Naive thymus-derived CD4-positive, alpha-beta T cell (primary cell): ENCODE results near the gene CRISP2. TPM values are rescaled to one million over a fixed set of nuclear protein-coding genes. Genes with fewer than 3 reads are reported as not detected.
"Not testable (repeated sequence)": the region's sequence is repeated elsewhere in the genome, so short reads cannot be mapped to it uniquely, and the experiment has no call there.

Experiments
- ATAC-seq: fragments of 150-1000 bp; cut with Tn5 transposase; 2 replicates; pipeline ENCODE4 v1.10.0; 2021; ENCODE audit warnings: mild to moderate bottlenecking, moderate library complexity
- CTCF ChIA-PET: fragments of 350-600 bp; sonication (Branson Sonifier 250); formaldehyde crosslinking; loops from one replicate; lab custom pipeline; 2021; ENCODE audit warnings: antibody characterized with exemption; lab: Charles Lee
- POLR2A ChIA-PET: fragments of 350-600 bp; sonication (Branson Sonifier 250); formaldehyde crosslinking; loops from one replicate; lab custom pipeline; 2021; ENCODE audit warnings: antibody characterized with exemption, inconsistent platforms; lab: Charles Lee
- DNase-seq, 9 donors: peaks; one replicate each; pipeline versions ENCODE4 v3.0.0 to v3.0.0-alpha.2; 2020 to 2022; ENCODE audit warnings: mixed read lengths in 1 of 9
- H3K27ac ChIP-seq: one replicate; pipeline ENCODE4 v1.7.0; 2013; ENCODE audit warnings: mild to moderate bottlenecking, low read depth, low read length, moderate library complexity
- H3K27me3 ChIP-seq, 2 donors: one replicate each; pipeline ENCODE4 v1.7.0; 2013; ENCODE audit warnings: low read length in 2 of 2, mild to moderate bottlenecking in 2 of 2, moderate library complexity in 2 of 2; ENCODE audit not compliant: control insufficient read depth in 2 of 2, insufficient read depth in 2 of 2
- H3K36me3 ChIP-seq, 3 experiments: 1 replicate in 2 of 3; 2 replicates in 1 of 3; pipeline ENCODE4 v1.7.0; 2013; ENCODE audit warnings: low read length in 3 of 3, mild to moderate bottlenecking in 3 of 3, moderate library complexity in 1 of 3; ENCODE audit not compliant: insufficient read depth in 3 of 3, control insufficient read depth in 2 of 3
- H3K4me1 ChIP-seq, 2 donors: one replicate each; pipeline ENCODE4 v1.7.0; 2013; ENCODE audit warnings: low read length in 2 of 2, mild to moderate bottlenecking in 2 of 2, moderate library complexity in 1 of 2; ENCODE audit not compliant: control insufficient read depth in 2 of 2, insufficient read depth in 2 of 2
- H3K4me3 ChIP-seq: 2 replicates; pipeline ENCODE4 v1.7.0; 2013; ENCODE audit warnings: mild to moderate bottlenecking, low read length
- H3K9me3 ChIP-seq, 3 experiments: 1 replicate in 2 of 3; 2 replicates in 1 of 3; pipeline ENCODE4 v1.7.0; 2013; ENCODE audit warnings: low read length in 3 of 3; ENCODE audit not compliant: control insufficient read depth in 2 of 3
- H3K27ac Mint-ChIP-seq, 9 donors: one replicate each; pipeline ENCODE4 v1.8.0; 2020 to 2022; ENCODE audit warnings: mixed read lengths in 9 of 9, mild to moderate bottlenecking in 8 of 9, moderate library complexity in 5 of 9, inconsistent platforms in 2 of 9
- H3K27me3 Mint-ChIP-seq, 5 donors: one replicate each; pipeline ENCODE4 v1.8.0; 2021 to 2022; ENCODE audit warnings: mixed read lengths in 5 of 5, mild to moderate bottlenecking in 1 of 5
- H3K36me3 Mint-ChIP-seq, 5 donors: one replicate each; pipeline ENCODE4 v1.8.0; 2020 to 2022; ENCODE audit warnings: mixed read lengths in 5 of 5, mild to moderate bottlenecking in 3 of 5, inconsistent platforms in 1 of 5
- H3K4me1 Mint-ChIP-seq, 7 donors: one replicate each; pipeline ENCODE4 v1.8.0; 2020 to 2022; ENCODE audit warnings: mixed read lengths in 7 of 7, mild to moderate bottlenecking in 3 of 7, inconsistent platforms in 1 of 7
- H3K4me3 Mint-ChIP-seq, 10 donors: one replicate each; pipeline ENCODE4 v1.8.0; 2020 to 2022; ENCODE audit warnings: mild to moderate bottlenecking in 10 of 10, mixed read lengths in 10 of 10, moderate library complexity in 6 of 10, inconsistent platforms in 2 of 10
- H3K9me3 Mint-ChIP-seq, 11 donors: one replicate each; pipeline ENCODE4 v1.8.0; 2020 to 2022; ENCODE audit warnings: mixed read lengths in 11 of 11, mild to moderate bottlenecking in 4 of 11, inconsistent platforms in 1 of 11, moderate library complexity in 1 of 11
- intact Hi-C, 2 donors: fragments of 100-400 bp; cut with micrococcal nuclease; formaldehyde crosslinking; loops; one replicate each; pipeline ENCODE4 v1.15.1; 2023
- polyA plus RNA-seq, 2 donors: library from polyadenylated mRNA; unstranded; fragments of 300-500 nt; fragmentation: Illumina TruSeq; gene quantifications; one replicate each; pipeline ENCODE4 v1.2.3, GENCODE V29; 2021
- total RNA-seq, 6 experiments: library from RNA in 5 of 6; stranded (reverse) in 5 of 6; gene quantifications; 1 replicate in 5 of 6; 2 replicates in 1 of 6; pipeline ENCODE4 v1.2.3 and lab custom pipeline; 2021 to 2026

The CRISP2 gene
- total and polyA plus RNA-seq, 7 experiments from 2014 or later, result not detected

GRCh38 chr6:49676671-49677281 lies 36.6 kb downstream of the CRISP2 start:
- Mint-ChIP-seq H3K27me3 (no peaks in the 10 kb centered on the region), H3K9me3 (peaks cover 0 to 13% (median 3%) of the 10 kb centered on the region in 11 donors), H3K27ac (no peak overlapping the region), H3K36me3 (no peaks in the 10 kb centered on the region), H3K4me3 (no peak overlapping the region), H3K4me1 (no peaks in the 10 kb centered on the region)
- H3K36me3 ChIP-seq, result no peaks in the 10 kb centered on the region
- H3K4me3 ChIP-seq, result no peak overlapping the region
- ATAC-seq, result no peak
- H3K4me1 ChIP-seq, result no peaks in the 10 kb centered on the region
- DNase-seq, result no peak
- H3K27ac ChIP-seq, result no peak overlapping the region
- CTCF ChIA-PET, result no interaction called here
- no peaks in the 10 kb centered on the region for H3K9me3 ChIP-seq
- no peaks in the 10 kb centered on the region for H3K27me3 ChIP-seq
- intact Hi-C loops, result no loop called here
- POLR2A ChIA-PET, result no interaction called here

- POLR2A ChIA-PET, result no interaction called here
- DNase-seq, result no peak
- no peaks in the 10 kb centered on the region for H3K27me3 ChIP-seq
- no peaks in the 10 kb centered on the region for H3K9me3 ChIP-seq
- H3K4me3 ChIP-seq, result no peak overlapping the region
- Mint-ChIP-seq H3K4me1 (no peaks in the 10 kb centered on the region), H3K4me3 (no peak overlapping the region), H3K27me3 (no peaks in the 10 kb centered on the region), H3K36me3 (no peaks in the 10 kb centered on the region), H3K27ac (no peak overlapping the region), H3K9me3 (peaks cover 0 to 13% (median 6%) of the 10 kb centered on the region in 11 donors)
- H3K27ac ChIP-seq, result no peak overlapping the region
- no peaks in the 10 kb centered on the region for H3K36me3 ChIP-seq
- no peaks in the 10 kb centered on the region for H3K4me1 ChIP-seq
- intact Hi-C loops, result no loop called here
- CTCF ChIA-PET, result no interaction called here
- ATAC-seq, result no peak
Measured at GRCh38 chr6:49675816-49676215, 37.5 kb downstream of the CRISP2 start.

- H3K36me3 ChIP-seq, result no peaks in the 10 kb centered on the region
- ChIA-PET CTCF (no interaction called here), POLR2A (no interaction called here)
- H3K4me1 ChIP-seq, result no peaks in the 10 kb centered on the region
- ATAC-seq (no peak), DNase-seq (no peak)
- no peak overlapping the region for H3K27ac ChIP-seq
- no peaks in the 10 kb centered on the region for H3K9me3 ChIP-seq
- H3K4me3 ChIP-seq, result no peak overlapping the region
- H3K36me3 Mint-ChIP-seq, result no peaks in the 10 kb centered on the region
- peaks cover 0 to 2% (median 0%) of the 10 kb centered on the region in 7 donors for H3K4me1 Mint-ChIP-seq
- no peaks in the 10 kb centered on the region for H3K27me3 ChIP-seq
- H3K27me3 Mint-ChIP-seq, result no peaks in the 10 kb centered on the region
- no peak overlapping the region for H3K27ac Mint-ChIP-seq
- intact Hi-C loops, result no loop called here
- no peak overlapping the region for H3K4me3 Mint-ChIP-seq
- peaks cover 0 to 10% (median 6%) of the 10 kb centered on the region in 11 donors for H3K9me3 Mint-ChIP-seq
Measured at GRCh38 chr6:49668083-49668511, 45.2 kb downstream of the CRISP2 start.

GRCh38 chr6:49666930-49667757 lies 46.2 kb downstream of the CRISP2 start:
- DNase-seq (no peak), ATAC-seq (no peak)
- H3K4me1 ChIP-seq, result no peaks in the 10 kb centered on the region
- no peaks in the 10 kb centered on the region for H3K36me3 Mint-ChIP-seq
- H3K27ac ChIP-seq, result no peak overlapping the region
- H3K4me3 ChIP-seq, result no peak overlapping the region
- H3K36me3 ChIP-seq, result no peaks in the 10 kb centered on the region
- H3K4me1 Mint-ChIP-seq, result peaks cover 0 to 2% (median 0%) of the 10 kb centered on the region in 7 donors
- no peaks in the 10 kb centered on the region for H3K9me3 ChIP-seq
- ChIA-PET CTCF (no interaction called here), POLR2A (no interaction called here)
- H3K4me3 Mint-ChIP-seq, result no peak overlapping the region
- no peaks in the 10 kb centered on the region for H3K27me3 ChIP-seq
- H3K27ac Mint-ChIP-seq, result no peak overlapping the region
- no peaks in the 10 kb centered on the region for H3K27me3 Mint-ChIP-seq
- peaks cover 0 to 8% (median 6%) of the 10 kb centered on the region in 11 donors for H3K9me3 Mint-ChIP-seq
- intact Hi-C loops, result no loop called here

GRCh38 chr6:49666480-49666879 lies 46.9 kb downstream of the CRISP2 start:
- H3K27me3 Mint-ChIP-seq, result no peaks in the 10 kb centered on the region
- Histone ChIP-seq H3K9me3 (no peaks in the 10 kb centered on the region), H3K4me1 (no peaks in the 10 kb centered on the region), H3K27ac (no peak overlapping the region), H3K36me3 (no peaks in the 10 kb centered on the region), H3K4me3 (no peak overlapping the region), H3K27me3 (no peaks in the 10 kb centered on the region)
- ChIA-PET CTCF (no interaction called here), POLR2A (no interaction called here)
- H3K36me3 Mint-ChIP-seq, result no peaks in the 10 kb centered on the region
- peaks cover 0 to 6% (median 3%) of the 10 kb centered on the region in 11 donors for H3K9me3 Mint-ChIP-seq
- intact Hi-C loops, result no loop called here
- H3K27ac Mint-ChIP-seq, result no peak overlapping the region
- ATAC-seq (no peak), DNase-seq (no peak)
- H3K4me1 Mint-ChIP-seq, result peaks cover 0 to 2% (median 0%) of the 10 kb centered on the region in 7 donors
- H3K4me3 Mint-ChIP-seq, result no peak overlapping the region

GRCh38 chr6:49664817-49665216 lies 48.5 kb downstream of the CRISP2 start:
- ATAC-seq, result no peak
- Histone ChIP-seq H3K4me3 (no peak overlapping the region), H3K27ac (no peak overlapping the region), H3K36me3 (no peaks in the 10 kb centered on the region), H3K4me1 (no peaks in the 10 kb centered on the region), H3K9me3 (no peaks in the 10 kb centered on the region), H3K27me3 (no peaks in the 10 kb centered on the region)
- CTCF ChIA-PET, result no interaction called here
- Mint-ChIP-seq H3K27ac (no peak overlapping the region), H3K27me3 (no peaks in the 10 kb centered on the region), H3K4me1 (peaks cover 0 to 2% (median 0%) of the 10 kb centered on the region in 7 donors), H3K36me3 (no peaks in the 10 kb centered on the region), H3K4me3 (no peak overlapping the region), H3K9me3 (peaks cover 0 to 2% (median 0%) of the 10 kb centered on the region in 11 donors)
- intact Hi-C loops, result no loop called here
- no peak for DNase-seq
- POLR2A ChIA-PET, result no interaction called here

GRCh38 chr6:49664054-49664453 lies 49.3 kb downstream of the CRISP2 start:
- DNase-seq, H3K4me1 Mint-ChIP-seq, H3K36me3 ChIP-seq, POLR2A ChIA-PET, H3K36me3 Mint-ChIP-seq, H3K9me3 ChIP-seq, H3K4me3 ChIP-seq, intact Hi-C loops, ATAC-seq, H3K9me3 Mint-ChIP-seq, H3K27me3 ChIP-seq, H3K27ac ChIP-seq, H3K27ac Mint-ChIP-seq, CTCF ChIA-PET, H3K27me3 Mint-ChIP-seq, H3K4me3 Mint-ChIP-seq, H3K4me1 ChIP-seq: not testable (repeated sequence)
